C4-2B (cell line): ENCODE measurements around the gene SPINT1.

Experiments
- H3K27ac ChIP-seq: fragments of 450-650 bp; 2 replicates; pipeline ENCODE4 v1.5.1; 2017
- CTCF ChIP-seq: fragments of 450-650 bp; conservative IDR thresholded peaks from 2 replicates; pipeline ENCODE4 v1.5.1; 2017; ENCODE audit warnings: mild to moderate bottlenecking
- ZFX ChIP-seq: fragments of 450-650 bp; IDR thresholded peaks from 2 replicates; pipeline ENCODE4 v1.6.1; 2017

Gene SPINT1

GRCh38 chr15:40830884-40831283, 13.0 kb upstream of the SPINT1 start:
- TF ChIP-seq ZFX, result no peak
- no peak for TF ChIP-seq CTCF
- H3K27ac ChIP-seq, result no peak overlapping the region

GRCh38 chr15:40831861-40832260, 12.0 kb upstream of the SPINT1 start:
- no peak overlapping the region for H3K27ac ChIP-seq
- TF ChIP-seq CTCF (no peak), ZFX (no peak)

- no peak overlapping the region for H3K27ac ChIP-seq
- no peak for TF ChIP-seq ZFX
- TF ChIP-seq CTCF, result no peak
These were observed 10.9 kb upstream of the SPINT1 start for GRCh38 chr15:40832903-40833302.

GRCh38 chr15:40836020-40836419, 7.8 kb upstream of the SPINT1 start:
- no peak for TF ChIP-seq CTCF
- TF ChIP-seq ZFX, result no peak
- H3K27ac ChIP-seq, result no peak overlapping the region

- TF ChIP-seq CTCF (no peak), ZFX (peak; percentile 15; the same call in 1 of the 2 replicates)
- no peak overlapping the region for H3K27ac ChIP-seq
These were observed 5.1 kb upstream of the SPINT1 start for GRCh38 chr15:40838756-40839155.

GRCh38 chr15:40841741-40842140, 2.1 kb upstream of the SPINT1 start:
- H3K27ac ChIP-seq, result no peak overlapping the region
- no peak for TF ChIP-seq ZFX
- no peak for TF ChIP-seq CTCF

GRCh38 chr15:40843261-40843884, 475 bp upstream of the SPINT1 start:
- H3K27ac ChIP-seq, result peak overlapping the region; percentile 93
- TF ChIP-seq CTCF, result no peak
- peak; percentile 97 for TF ChIP-seq ZFX
